ENCODE data around the gene IQCM.

Gene IQCM

DNA sequence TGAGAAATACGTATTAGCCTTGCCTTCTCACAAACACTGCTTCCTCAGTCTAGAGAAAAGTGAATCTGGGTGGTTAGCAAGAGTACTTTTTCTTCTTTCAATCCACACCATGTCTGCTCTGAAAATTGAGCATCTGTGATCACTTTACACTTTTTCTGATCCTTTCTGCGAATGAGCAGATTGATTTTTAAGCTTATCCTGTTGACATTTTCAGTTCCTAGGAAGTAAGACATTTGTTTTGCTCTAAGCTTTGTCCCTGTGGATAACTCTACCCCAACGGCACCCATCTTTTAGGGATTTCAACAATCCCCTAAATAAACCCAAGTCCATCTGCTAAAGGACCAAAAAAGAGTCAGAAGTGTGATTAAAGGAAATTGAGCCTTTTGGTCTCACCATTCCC, 487.5 kb downstream of the IQCM start:
- Mint-ChIP-seq H3K36me3 (no peaks in the 10 kb centered on the region), H3K27me3 (no peaks in the 10 kb centered on the region), H3K9me3 (ENCODE audit: low read depth) (peaks cover 1% of the 10 kb centered on the region), H3K4me1 (ENCODE audit: low read depth) (no peaks in the 10 kb centered on the region), H3K4me3 (no peak overlapping the region), H3K27ac (no peak overlapping the region)

DNA sequence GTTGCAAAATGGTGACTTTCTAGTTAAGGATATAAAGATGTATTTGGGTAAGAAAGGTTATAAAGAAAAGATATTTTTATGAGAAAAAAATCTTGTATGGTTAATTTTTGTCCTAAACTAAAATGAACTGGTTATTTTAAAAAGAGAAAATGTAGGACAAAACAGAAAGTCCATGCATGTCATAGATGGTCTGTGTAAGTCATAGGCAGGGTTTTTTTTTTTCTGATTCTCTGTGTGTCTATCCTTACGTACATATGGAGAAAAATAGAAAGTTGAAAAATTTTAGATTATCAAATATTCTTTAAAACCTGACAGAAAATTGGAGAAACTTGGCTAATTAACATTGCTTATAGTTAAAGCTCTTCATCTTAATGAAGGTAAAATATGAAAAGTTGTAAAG, 493.4 kb downstream of the IQCM start:
- no peak overlapping the region for H3K27ac Mint-ChIP-seq
- H3K27me3 Mint-ChIP-seq = no peaks in the 10 kb centered on the region
- H3K4me1 Mint-ChIP-seq (ENCODE audit: low read depth) = no peaks in the 10 kb centered on the region
- H3K4me3 Mint-ChIP-seq = no peak overlapping the region
- H3K9me3 Mint-ChIP-seq (ENCODE audit: low read depth) = peaks cover 11% of the 10 kb centered on the region
- no peaks in the 10 kb centered on the region for H3K36me3 Mint-ChIP-seq

DNA sequence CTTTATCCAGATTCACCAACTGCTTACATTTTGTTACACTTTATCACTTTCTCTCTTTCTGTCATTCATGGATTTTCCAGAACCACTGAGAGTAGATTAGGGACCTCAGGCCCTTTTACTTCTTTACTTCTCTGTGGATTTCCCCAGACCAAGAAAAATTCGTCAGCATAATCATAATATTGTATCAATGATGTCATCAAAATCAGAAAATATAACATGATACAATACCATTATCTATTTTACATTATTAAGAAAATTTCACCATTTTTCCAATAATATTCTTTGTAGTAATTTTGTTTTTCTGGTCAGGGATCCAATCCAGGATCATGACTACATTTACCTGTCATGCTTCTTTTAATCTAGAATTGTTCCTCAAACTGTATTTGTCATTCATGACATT, 494.2 kb downstream of the IQCM start:
- H3K27me3 Mint-ChIP-seq = no peaks in the 10 kb centered on the region
- H3K36me3 Mint-ChIP-seq = no peaks in the 10 kb centered on the region
- H3K4me3 Mint-ChIP-seq = no peak overlapping the region
- H3K27ac Mint-ChIP-seq = no peak overlapping the region
- H3K4me1 Mint-ChIP-seq (ENCODE audit: low read depth) = no peaks in the 10 kb centered on the region
- peaks cover 11% of the 10 kb centered on the region for H3K9me3 Mint-ChIP-seq (ENCODE audit: low read depth)

DNA sequence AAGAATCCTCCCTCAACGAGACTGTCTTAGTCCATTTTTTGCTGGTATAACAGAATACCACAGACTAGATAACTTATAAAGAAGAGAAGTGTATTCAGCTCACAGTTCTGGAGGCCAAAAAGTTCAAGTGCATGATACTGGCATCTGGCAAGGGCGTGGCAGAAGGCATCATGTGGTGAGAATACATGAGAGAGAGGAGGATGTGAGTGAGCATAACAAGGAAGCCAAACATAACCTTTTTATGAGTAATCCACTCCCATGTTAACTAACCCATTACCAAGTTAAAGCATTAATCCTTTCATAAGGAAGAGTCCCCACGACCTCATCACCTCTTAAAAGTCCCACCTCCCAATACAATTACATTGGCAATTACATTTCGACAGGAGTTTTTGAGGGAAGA, 504.6 kb downstream of the IQCM start:
- Mint-ChIP-seq H3K9me3 (ENCODE audit: low read depth) (peaks cover 6% of the 10 kb centered on the region), H3K36me3 (no peaks in the 10 kb centered on the region)

DNA sequence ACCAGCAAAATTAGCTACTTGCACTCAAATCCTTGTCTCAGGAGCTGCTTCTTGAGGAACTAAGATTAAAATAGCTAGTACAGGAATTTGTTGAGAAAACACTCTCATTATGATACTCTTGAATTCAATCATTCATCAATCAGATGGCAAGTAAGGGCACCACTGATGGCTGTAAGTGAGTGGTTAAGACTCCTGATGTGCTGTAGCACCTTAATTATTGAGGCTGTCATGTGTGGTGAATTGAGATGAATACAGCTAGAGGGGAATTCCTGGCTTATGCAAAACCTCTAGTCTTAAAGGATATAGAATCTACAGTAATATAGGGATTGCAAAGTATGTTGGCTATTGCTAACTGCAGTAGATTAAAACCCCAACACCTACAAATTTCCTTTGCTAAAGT, 509.1 kb downstream of the IQCM start:
- no peaks in the 10 kb centered on the region for H3K36me3 Mint-ChIP-seq
- H3K27ac Mint-ChIP-seq = no peak overlapping the region
- no peaks in the 10 kb centered on the region for H3K9me3 Mint-ChIP-seq (ENCODE audit: low read depth)
- no peak overlapping the region for H3K4me3 Mint-ChIP-seq
- no peaks in the 10 kb centered on the region for H3K4me1 Mint-ChIP-seq (ENCODE audit: low read depth)
- H3K27me3 Mint-ChIP-seq = no peaks in the 10 kb centered on the region

More for the DNA sequence above, 504.6 kb downstream of the IQCM start:
- no peak overlapping the region for H3K4me3 Mint-ChIP-seq
- no peaks in the 10 kb centered on the region for H3K27me3 Mint-ChIP-seq
- H3K27ac Mint-ChIP-seq = no peak overlapping the region
- no peaks in the 10 kb centered on the region for H3K4me1 Mint-ChIP-seq (ENCODE audit: low read depth)

Measured in activated naive CD8-positive, alpha-beta T cell (primary cell).